GM18867 (cell line): Measurements from ENCODE around the gene HOXC9.

Experiments used
- ATAC-seq: cut with Tn5 transposase; IDR thresholded peaks from one replicate; pipeline ENCODE4 v1.9.1; 2021; ENCODE audit warnings: mild to moderate bottlenecking, moderate library complexity; ENCODE audit not compliant: unreplicated experiment

Gene HOXC9

DNA sequence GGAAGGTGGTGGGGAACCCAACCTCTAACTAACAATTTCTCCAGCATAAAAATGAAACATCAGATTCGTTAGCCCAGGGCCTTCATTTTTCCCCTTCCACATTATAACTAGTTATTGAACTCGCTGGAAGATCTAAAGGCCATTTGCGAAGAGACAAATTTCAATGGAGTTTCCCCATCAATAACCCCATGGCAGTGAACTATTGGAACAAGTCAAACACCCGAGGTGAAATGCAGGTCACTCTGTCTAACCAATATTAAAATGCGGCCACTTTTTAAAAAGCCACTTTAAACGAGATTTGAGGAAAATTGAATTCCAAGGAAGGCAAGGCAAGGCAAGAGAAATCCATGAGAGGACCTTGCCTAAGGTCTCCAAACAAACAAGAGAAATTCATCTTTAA, 49.1 kb downstream of the HOXC9 start:
- no peak for ATAC-seq

DNA sequence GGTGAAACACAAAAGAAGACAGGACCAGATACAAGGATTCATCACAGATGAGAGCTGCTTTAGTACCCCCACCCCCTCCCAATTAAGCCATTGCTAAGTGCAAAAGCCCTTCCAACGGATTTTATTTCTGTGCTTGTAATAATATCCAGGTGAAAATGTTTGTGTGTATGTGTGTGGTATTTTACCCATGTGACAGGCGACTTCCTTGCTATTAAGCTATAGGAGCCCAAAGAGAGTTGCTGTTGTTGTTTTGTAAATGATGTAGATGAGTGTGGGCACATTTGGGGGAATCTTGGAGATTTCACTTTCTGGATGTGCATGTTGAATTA, 50.5 kb downstream of the HOXC9 start:
- no peak for ATAC-seq

DNA sequence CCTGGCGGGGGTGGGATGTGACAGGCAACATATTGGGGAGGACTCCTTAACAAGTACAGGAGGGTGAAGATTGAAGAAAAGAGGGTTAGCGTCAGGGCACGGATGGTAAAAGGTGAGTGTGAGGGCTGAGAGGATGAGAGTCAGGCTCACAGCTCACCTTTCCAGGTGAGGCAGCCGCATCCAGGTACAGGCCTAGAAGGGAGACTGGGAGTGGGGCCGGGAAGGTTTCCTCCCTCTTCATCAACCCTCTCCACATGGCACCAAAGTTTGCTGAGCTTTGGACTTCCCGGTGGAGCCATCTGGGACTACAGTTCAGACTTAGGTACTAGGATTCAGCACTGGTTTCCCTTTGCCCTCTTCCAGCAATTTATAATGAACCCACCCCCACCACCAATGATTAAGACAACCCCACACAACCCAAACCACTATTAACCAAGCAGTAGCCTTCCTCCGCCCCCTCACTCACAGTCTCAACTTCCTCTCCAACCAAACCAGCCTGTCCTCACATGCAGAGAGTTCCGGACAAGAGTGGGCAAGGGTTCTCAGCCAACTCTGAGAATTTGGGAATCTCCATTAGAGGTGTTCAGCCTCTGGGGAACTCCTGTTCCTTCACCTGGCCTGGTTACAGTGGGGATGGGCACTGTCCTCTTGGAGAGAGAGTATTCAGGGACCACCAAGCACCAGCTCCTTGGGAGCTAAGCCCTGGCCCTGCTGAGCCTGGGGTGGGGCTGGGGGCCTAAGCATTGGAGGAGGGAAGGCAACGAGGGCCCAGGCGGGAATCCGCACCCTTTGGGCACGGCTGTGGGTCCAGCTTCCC, 51.3 kb downstream of the HOXC9 start:
- ATAC-seq = no peak

DNA sequence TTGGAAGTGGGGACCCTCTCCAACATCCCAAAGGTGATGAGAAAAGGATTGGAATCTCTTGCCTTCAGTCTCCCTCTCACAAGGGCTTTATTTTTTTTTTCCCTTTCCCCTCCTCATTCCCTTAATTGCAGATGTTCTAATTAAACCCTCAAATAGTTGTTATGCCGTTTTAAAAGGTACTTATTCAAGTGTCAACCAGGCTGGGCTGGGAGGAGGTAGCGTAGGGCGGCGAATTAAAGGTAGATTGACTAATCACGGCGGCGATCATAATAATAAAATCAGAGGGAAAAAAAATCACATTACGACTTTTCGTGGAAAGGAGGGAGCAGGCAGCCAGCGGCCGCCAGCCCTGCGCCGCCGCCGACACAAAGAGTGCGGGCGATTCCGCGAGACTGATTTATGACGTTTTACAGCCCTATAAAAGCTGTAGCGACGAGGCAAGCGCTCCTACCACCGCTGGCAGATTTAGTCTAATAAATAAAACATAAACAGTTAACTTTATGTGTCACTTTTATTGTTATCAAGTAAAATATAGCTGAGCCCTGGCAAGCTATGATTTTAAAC, 52.0 kb downstream of the HOXC9 start:
- ATAC-seq = no peak

DNA sequence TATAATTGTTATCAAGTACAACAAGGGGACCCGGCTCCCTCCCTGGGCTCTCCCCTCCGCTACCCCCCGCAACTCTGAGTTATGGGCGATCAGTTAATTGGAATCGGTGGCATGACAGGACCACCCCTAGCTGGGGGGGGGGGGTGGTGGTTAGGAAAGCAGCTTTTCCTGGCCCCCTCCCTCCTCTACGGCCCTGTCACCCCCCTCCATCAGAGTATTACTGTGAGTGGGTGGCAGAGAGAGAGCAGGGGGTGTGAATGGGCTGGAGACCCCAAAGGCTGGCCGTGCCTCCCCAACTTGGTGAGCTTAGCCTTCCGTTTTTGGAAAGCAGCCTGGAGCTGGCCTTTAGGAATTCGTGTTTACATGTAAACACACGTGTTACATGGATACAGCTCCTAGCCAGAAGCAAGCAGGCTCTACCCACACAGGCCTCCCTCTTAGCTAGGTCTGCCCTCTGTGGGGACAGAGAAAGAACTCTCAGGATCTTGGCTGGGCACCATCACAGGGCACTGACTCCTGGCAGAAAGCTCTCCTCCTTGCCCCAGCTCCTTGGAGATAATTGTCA, 52.6 kb downstream of the HOXC9 start:
- ATAC-seq = no peak
